HG02938 (cell line): Measurements from ENCODE around the gene DCTN2.

Source experiments
- ATAC-seq: cut with Tn5 transposase; IDR thresholded peaks from one replicate; pipeline ENCODE4 v1.9.1; 2021; ENCODE audit warnings: mild to moderate bottlenecking, moderate library complexity; ENCODE audit not compliant: unreplicated experiment

Gene DCTN2

GRCh38 chr12:57550641-57551549 is 3.9 kb upstream of the DCTN2 start:
- no peak for ATAC-seq

GRCh38 chr12:57549909-57550640 is 3.1 kb upstream of the DCTN2 start, which contains the start of gene KIF5A:
Gene KIF5A, plus strand, starts transcription at chr12:57550044. Its CDS starts 228 bp downstream, at chr12:57550272.
- ATAC-seq = no peak

- ATAC-seq = no peak
These were observed 2.4 kb upstream of the DCTN2 start for GRCh38 chr12:57549203-57549908.

- ATAC-seq = no peak
These were observed 1.5 kb upstream of the DCTN2 start for GRCh38 chr12:57548488-57548887.

- no peak for ATAC-seq
These were observed 972 bp upstream of the DCTN2 start for GRCh38 chr12:57548013-57548315.

GRCh38 chr12:57547288-57548012 is 458 bp upstream of the DCTN2 start:
- ATAC-seq = no peak

GRCh38 chr12:57545809-57546437 is 1.1 kb downstream of the DCTN2 start:
- no peak for ATAC-seq

- no peak for ATAC-seq
These were observed 3.4 kb downstream of the DCTN2 start for GRCh38 chr12:57543581-57543980.

GRCh38 chr12:57541717-57542116 is 5.3 kb downstream of the DCTN2 start:
- no peak for ATAC-seq

GRCh38 chr12:57541001-57541400 is 6.0 kb downstream of the DCTN2 start:
- ATAC-seq = no peak

GRCh38 chr12:57539134-57539768 is 7.7 kb downstream of the DCTN2 start:
- ATAC-seq = no peak

- ATAC-seq = no peak
These were observed 10.4 kb downstream of the DCTN2 start for GRCh38 chr12:57536597-57536942.

- ATAC-seq = no peak
These were observed 11.0 kb downstream of the DCTN2 start for GRCh38 chr12:57535764-57536596.

- ATAC-seq = no peak
These were observed 11.9 kb downstream of the DCTN2 start for GRCh38 chr12:57534991-57535543.

- ATAC-seq = no peak
These were observed 12.7 kb downstream of the DCTN2 start for GRCh38 chr12:57534250-57534649.

GRCh38 chr12:57533108-57533507 is 13.9 kb downstream of the DCTN2 start:
- no peak for ATAC-seq

GRCh38 chr12:57531836-57532235 is 15.2 kb downstream of the DCTN2 start:
- ATAC-seq = no peak

- ATAC-seq = no peak
These were observed 16.4 kb downstream of the DCTN2 start for GRCh38 chr12:57530396-57531142.
